A673 (cell line): ENCODE results near the gene PPP2R5A. TPM values are rescaled to one million over a fixed set of nuclear protein-coding genes. Genes with fewer than 3 reads are reported as not detected.
A peak's percentile ranks its signal among the peaks of the same experiment; 100 is the strongest.

ENCODE experiments used
- BruUV-seq: library from RNA; stranded (reverse); fragments of 400-500 nt; replicated peaks from 2 replicates; lab custom pipeline; 2021; lab: Mats Ljungman, UMichigan
- CTCF ChIA-PET: fragments of 300-600 bp; sonication (Branson Sonifier 250); formaldehyde crosslinking; loops from one replicate; lab custom pipeline; 2022; ENCODE audit warnings: antibody characterized with exemption; lab: Charles Lee
- POLR2A ChIA-PET: fragments of 300-600 bp; sonication (Branson Sonifier 250); formaldehyde crosslinking; loops from one replicate; lab custom pipeline; 2022; ENCODE audit warnings: antibody characterized with exemption; ENCODE audit not compliant: low non-redundant PET; lab: Charles Lee
- DNase-seq: peaks from one replicate; pipeline ENCODE4 v3.0.0-alpha.2; 2015; ENCODE audit warnings: low spot score
- H3K27ac ChIP-seq: fragments of 200-600 bp; sonication (generic); 2 replicates; pipeline ENCODE4 v1.5.1; 2016; ENCODE audit warnings: mixed run types, low read depth, mild to moderate bottlenecking, mixed read lengths, antibody characterized with exemption, low read length; ENCODE audit not compliant: poor library complexity, severe bottlenecking
- H3K27me3 ChIP-seq: fragments of 200-600 bp; sonication (generic); replicated peaks from 2 replicates; pipeline ENCODE4 v1.6.1; 2017; ENCODE audit warnings: mixed run types, low read depth, mild to moderate bottlenecking, mixed read lengths, antibody characterized with exemption, low read length; ENCODE audit not compliant: insufficient read depth, poor library complexity
- H3K36me3 ChIP-seq: fragments of 200-600 bp; sonication (generic); 2 replicates; pipeline ENCODE4 v1.6.1; 2016; ENCODE audit warnings: mixed run types, mild to moderate bottlenecking, mixed read lengths, antibody characterized with exemption, low read length; ENCODE audit not compliant: insufficient read depth, poor library complexity, severe bottlenecking
- H3K4me1 ChIP-seq: fragments of 200-600 bp; sonication (generic); 2 replicates; pipeline ENCODE4 v1.6.1; 2017; ENCODE audit warnings: mixed run types, mild to moderate bottlenecking, mixed read lengths, antibody characterized with exemption, low read length; ENCODE audit not compliant: insufficient read depth, poor library complexity, severe bottlenecking
- H3K4me3 ChIP-seq: fragments of 200-600 bp; sonication (generic); 2 replicates; pipeline ENCODE4 v1.5.1; 2016; ENCODE audit warnings: low read depth, mixed run types, mild to moderate bottlenecking, mixed read lengths, low read length; ENCODE audit not compliant: poor library complexity, severe bottlenecking
- H3K9me3 ChIP-seq: fragments of 200-600 bp; sonication (generic); 2 replicates; pipeline ENCODE4 v1.6.1; 2016; ENCODE audit warnings: mixed run types, low read depth, mild to moderate bottlenecking, mixed read lengths, antibody characterized with exemption, low read length; ENCODE audit not compliant: poor library complexity, severe bottlenecking
- CTCF ChIP-seq: fragments of 300-800, 200-600 bp; sonication (generic); conservative IDR thresholded peaks from 2 replicates; pipeline ENCODE4 v1.5.1; 2017; ENCODE audit warnings: low read depth, mild to moderate bottlenecking, antibody characterized with exemption, low read length, moderate library complexity, mixed read lengths
- EZH2 ChIP-seq: fragments of 200-600 bp; sonication (generic); IDR thresholded peaks from 2 replicates; pipeline ENCODE4 v1.6.1; 2017; ENCODE audit warnings: borderline replicate concordance, low read depth, mild to moderate bottlenecking, mixed read lengths, antibody characterized with exemption, low read length; ENCODE audit not compliant: poor library complexity, severe bottlenecking
- intact Hi-C: fragments of 100-400 bp; cut with micrococcal nuclease; formaldehyde crosslinking; loops from one replicate; pipeline ENCODE4 v1.10.0; 2022; ENCODE audit not compliant: unreplicated experiment
- total RNA-seq: library from RNA; stranded (reverse); gene quantifications from 2 replicates; pipeline ENCODE4 v1.2.3, GENCODE V29; 2021

The PPP2R5A gene
- total RNA-seq, 1 experiment from 2014 or later, result 13.9 TPM

- H3K36me3 ChIP-seq, result no peaks in the 10 kb centered on the region
- H3K9me3 ChIP-seq, result no peaks in the 10 kb centered on the region
- no peak overlapping the region for H3K4me3 ChIP-seq
- BruUV-seq, result no TSS peak
- TF ChIP-seq CTCF, result no peak
- no peak for TF ChIP-seq EZH2
- H3K4me1 ChIP-seq, result peaks cover 28% of the 10 kb centered on the region
- no peak overlapping the region for H3K27ac ChIP-seq
- no peaks in the 10 kb centered on the region for H3K27me3 ChIP-seq
- ChIA-PET POLR2A (no interaction called here), CTCF (no interaction called here)
- no peak for DNase-seq
- intact Hi-C loops, result loop anchor here (2.0 to 5.0 kb wide), 2 partner anchors 227 to 612 kb away; partner anchors contain the start of gene NEK2
Measured at GRCh38 chr1:212289262-212290077, 4.3 kb downstream of the PPP2R5A start.

GRCh38 chr1:212290608-212291007 is 5.4 kb downstream of the PPP2R5A start:
- CTCF ChIA-PET, result interaction anchor here (1.2 kb wide), 1 partner anchor 610 kb away, joined by 3 read pairs; no protein-coding TSS in a partner anchor
- no peak overlapping the region for H3K27ac ChIP-seq
- no peak for TF ChIP-seq EZH2
- TF ChIP-seq CTCF, result no peak
- H3K9me3 ChIP-seq, result no peaks in the 10 kb centered on the region
- POLR2A ChIA-PET, result no interaction called here
- no peak overlapping the region for H3K4me3 ChIP-seq
- no peaks in the 10 kb centered on the region for H3K36me3 ChIP-seq
- H3K4me1 ChIP-seq, result peaks cover 28% of the 10 kb centered on the region
- intact Hi-C loops, result loop anchor here (2.0 kb wide), 1 partner anchor 228 kb away; no protein-coding TSS in a partner anchor
- no TSS peak for BruUV-seq
- no peaks in the 10 kb centered on the region for H3K27me3 ChIP-seq
- no peak for DNase-seq

- DNase-seq, result peak; percentile 78
- intact Hi-C loops, result loop anchor here (2.0 kb wide), 1 partner anchor 229 kb away; no protein-coding TSS in a partner anchor
- Histone ChIP-seq H3K4me3 (no peak overlapping the region), H3K27ac (no peak overlapping the region), H3K27me3 (no peaks in the 10 kb centered on the region), H3K4me1 (peaks cover 28% of the 10 kb centered on the region), H3K9me3 (no peaks in the 10 kb centered on the region), H3K36me3 (no peaks in the 10 kb centered on the region)
- BruUV-seq, result no TSS peak
- ChIA-PET POLR2A (no interaction called here), CTCF (interaction anchor here (1.0 to 1.2 kb wide), 2 partner anchors 221 to 611 kb away, joined by 3 to 4 read pairs; no protein-coding TSS in a partner anchor)
- peak; percentile 84 for TF ChIP-seq CTCF
- no peak for TF ChIP-seq EZH2
Measured at GRCh38 chr1:212291505-212292134, 6.4 kb downstream of the PPP2R5A start.
